Pancreas (tissue), 10 donors: Measurements from ENCODE around the gene CELF1. TPM values are rescaled to one million over a fixed set of nuclear protein-coding genes. Genes with fewer than 3 reads are reported as not detected.
"Not testable (repeated sequence)": the region's sequence is repeated elsewhere in the genome, so short reads cannot be mapped to it uniquely, and the experiment has no call there.

Source experiments
- ATAC-seq, 4 donors: fragments of 200-7000 bp; cut with Tn5 transposase; one replicate each; pipeline versions ENCODE4 v1.8.0 to v1.9.1; 2020; ENCODE audit warnings: mild to moderate bottlenecking in 4 of 4, moderate library complexity in 4 of 4
- DNase-seq, 6 donors: peaks; one replicate each; pipeline ENCODE4 v3.0.0-alpha.2; 2020
- FAIRE-seq: peaks from 2 replicates; lab custom pipeline; 2012; peaks lifted over from hg19 to GRCh38; lab: Jason Lieb, UNC
- H3K27ac ChIP-seq, 4 donors: fragments of 200-600 bp; sonication (generic); 1 replicate in 3 of 4; 2 replicates in 1 of 4; pipeline versions ENCODE4 v1.5.0 to v1.8.0; 2020
- H3K27me3 ChIP-seq, 4 donors: fragments of 200-600 bp; one replicate each; pipeline ENCODE4 v1.8.0; 2021
- H3K36me3 ChIP-seq, 3 donors: fragments of 200-600 bp; sonication (generic) in 1 of 3; one replicate each; pipeline versions ENCODE4 v1.5.0 to v1.8.0; 2020 to 2021
- H3K4me1 ChIP-seq, 3 donors: fragments of 200-600 bp; one replicate each; pipeline ENCODE4 v1.8.0; 2021
- H3K4me3 ChIP-seq, 4 donors: fragments of 200-600 bp; sonication (generic) in 2 of 4; one replicate each; pipeline versions ENCODE4 v1.5.0 to v1.8.0; 2020 to 2021
- H3K9me3 ChIP-seq, 4 donors: fragments of 200-600 bp; one replicate each; pipeline ENCODE4 v1.8.0; 2021
- CTCF ChIP-seq, 4 donors: fragments of 200-600 bp; sonication (generic) in 3 of 4; IDR thresholded peaks; one replicate each; pipeline versions ENCODE4 v1.5.0 to v1.8.0; 2021; ENCODE audit warnings: antibody characterized with exemption in 4 of 4
- WGBS, 2 donors: extraction: QIAGEN DNeasy Blood & Tissue Kit; methylation state at CpG; one replicate each; pipeline ENCODE4 v1.1.7; 2013; 5-methylcytosine and 5-hydroxymethylcytosine counted together
- intact Hi-C, 3 donors: fragments of 100-400 bp; cut with DNase I; formaldehyde crosslinking; loops; one replicate each; pipeline versions ENCODE4 v1.11.1 to v1.14.2; 2022
- polyA plus RNA-seq, 2 donors: library from polyadenylated mRNA; stranded (reverse); fragments of 200-250 nt; gene quantifications; one replicate each; pipeline ENCODE4 v1.2.3, GENCODE V29; 2013
- total RNA-seq, 6 donors: library from RNA; stranded (reverse); fragmentation: NEBNext Ultra II Directional in 4 of 6; extraction: Animal tissue kit (Norgen Biotek cat#: 25700) in 4 of 6; gene quantifications; one replicate each; pipeline versions ENCODE4 v1.2.1 to v1.2.4, GENCODE V29; 2021 to 2023
- donor health status: healthy with polysubstance abuse.
- donor health status: DM: no; HTN: no; CAD: no; lungs with moderate emphysema.
- donor health status: DM: no; HTN: no; CAD: no.
- donor health status: control.
- donor health status: control.
- donor health status: Bipolar disorder and iron deficiency.
- donor health status: DM: yes; HTN: yes; CAD: no.
- donor health status: DM: no; HTN: no; CAD: no.
- donor health status: DM: no; HTN: no; CAD: no.
- donor health status: DM: yes; HTN: yes; CAD: no.

The CELF1 gene
- total and polyA plus RNA-seq, 8 donors, result 20.0 to 56.3 (median 35.9) TPM

DNA sequence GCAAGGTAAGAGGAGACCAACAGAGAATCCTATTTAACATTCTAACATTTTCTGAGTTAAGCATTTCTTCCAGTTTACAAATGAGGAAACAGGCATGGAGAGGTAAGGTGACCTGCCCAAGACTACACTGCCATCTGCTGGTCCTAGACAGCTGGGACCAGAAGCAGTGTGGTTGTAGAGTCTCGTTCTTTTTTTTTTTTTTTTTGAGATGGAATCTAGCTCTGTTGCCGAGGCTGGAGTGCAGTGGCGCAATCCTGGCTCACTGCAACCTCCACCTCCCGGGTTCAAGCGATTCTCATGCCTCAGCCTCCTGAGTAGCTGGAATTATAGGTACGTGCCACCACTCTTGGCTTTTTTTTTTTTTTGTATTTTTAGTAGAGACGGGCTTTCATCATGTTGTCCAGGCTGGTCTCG lies 98.7 kb downstream of the CELF1 start:
- H3K9me3 ChIP-seq, H3K27me3 ChIP-seq, H3K4me3 ChIP-seq, intact Hi-C loops, H3K27ac ChIP-seq, H3K36me3 ChIP-seq, H3K4me1 ChIP-seq, FAIRE-seq: not testable (repeated sequence)
- ATAC-seq (peak; percentile 88 to 99 (median 97)), DNase-seq (peak in 4 of 6 donors; percentile 71 to 80 (median 74))
- WGBS, 2 donors, result 13% methylated on average over 7 to 8 of the region's 8 CpGs
- TF ChIP-seq CTCF (IDR thresholded peaks at IDR 0.05), result peak; percentile 50 to 68 (median 63)

DNA sequence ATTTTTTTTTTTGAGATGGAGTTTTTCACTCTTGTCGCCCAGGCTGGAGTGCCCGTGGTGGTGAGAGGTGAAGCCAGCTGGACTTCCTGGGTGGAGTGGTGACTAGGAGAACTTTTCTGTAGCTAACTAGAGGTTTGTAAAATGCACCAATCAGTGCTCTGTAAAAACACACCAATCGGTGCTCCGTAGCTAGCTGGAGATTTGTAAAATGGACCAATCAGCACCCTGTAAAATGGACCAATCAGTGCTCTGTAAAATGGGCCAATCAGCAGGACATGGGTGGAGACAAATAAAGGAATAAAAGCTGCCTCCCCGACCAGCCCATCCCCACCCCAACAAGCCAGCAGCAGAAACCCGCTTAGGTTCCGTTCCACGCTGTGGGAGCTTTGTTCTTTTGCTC lies 99.6 kb downstream of the CELF1 start:
- Histone ChIP-seq H3K36me3 (no peaks in the 10 kb centered on the region), H3K27ac (no peak overlapping the region), H3K9me3 (no peaks in the 10 kb centered on the region), H3K4me1 (no peaks in the 10 kb centered on the region), H3K27me3 (no peaks in the 10 kb centered on the region), H3K4me3 (no peak overlapping the region)
- FAIRE-seq (no peak), DNase-seq (no peak), ATAC-seq (no peak)
- WGBS, 2 donors, result 90 to 94% methylated on average over 8 of the region's 8 CpGs
- TF ChIP-seq CTCF (IDR thresholded peaks at IDR 0.05), result no peak
- intact Hi-C loops, result no loop called here

- intact Hi-C loops, result no loop called here
- no peak for TF ChIP-seq CTCF (IDR thresholded peaks at IDR 0.05)
- FAIRE-seq (no peak), ATAC-seq (no peak), DNase-seq (no peak)
- Histone ChIP-seq H3K27ac (no peak overlapping the region), H3K36me3 (no peaks in the 10 kb centered on the region), H3K9me3 (no peaks in the 10 kb centered on the region), H3K4me3 (no peak overlapping the region), H3K4me1 (no peaks in the 10 kb centered on the region), H3K27me3 (no peaks in the 10 kb centered on the region)
- WGBS, 2 donors, result 94 to 97% methylated on average over 4 of the region's 4 CpGs
Measured at GRCh38 chr11:47451990-47452389, 100.9 kb downstream of the CELF1 start.

- no peak for TF ChIP-seq CTCF (IDR thresholded peaks at IDR 0.05)
- Histone ChIP-seq H3K27me3 (no peaks in the 10 kb centered on the region), H3K4me3 (no peak overlapping the region), H3K27ac (no peak overlapping the region), H3K4me1 (no peaks in the 10 kb centered on the region), H3K9me3 (no peaks in the 10 kb centered on the region), H3K36me3 (no peaks in the 10 kb centered on the region)
- FAIRE-seq (no peak), DNase-seq (no peak), ATAC-seq (no peak)
- intact Hi-C loops, result no loop called here
- WGBS, 2 donors, result 88 to 93% methylated on average over 4 of the region's 4 CpGs
Measured at GRCh38 chr11:47451436-47451835, 101.5 kb downstream of the CELF1 start.

GRCh38 chr11:47449541-47449940 lies 103.4 kb downstream of the CELF1 start:
- FAIRE-seq, result no peak
- no peak for ATAC-seq
- TF ChIP-seq CTCF (IDR thresholded peaks at IDR 0.05), result no peak
- H3K27ac ChIP-seq, result no peak overlapping the region
- no peak for DNase-seq
- 69 to 76% methylated on average over 8 of the region's 8 CpGs for WGBS, 2 donors
- no peaks in the 10 kb centered on the region for H3K27me3 ChIP-seq
- H3K4me1 ChIP-seq, result no peaks in the 10 kb centered on the region
- H3K4me3 ChIP-seq, result no peak overlapping the region
- intact Hi-C loops, result loop anchor here in 2 of 3 donors (5.0 to 10.0 kb wide), 2 partner anchors 72 to 75 kb away; partner anchors contain the start of gene SPI1 (in 2 of the 2)
- H3K36me3 ChIP-seq, result no peaks in the 10 kb centered on the region
- no peaks in the 10 kb centered on the region for H3K9me3 ChIP-seq
